Uterus (tissue), 2 donors: Measurements from ENCODE around the gene CLCA2.

ENCODE experiments used
- POLR2A ChIP-seq, 2 donors: fragments of 450-650 bp; IDR thresholded peaks; one replicate each; pipeline ENCODE4 v1.6.1; 2016; ENCODE audit warnings: antibody characterized with exemption in 2 of 2, mild to moderate bottlenecking in 1 of 2, moderate library complexity in 1 of 2
- TF ChIP-seq, protein P1 (sequence below), 4 experiments: fragments of 200-600 bp in 2 of 4; fragments of 450-650 bp in 2 of 4; sonication (generic) in 2 of 4; IDR thresholded peaks; one replicate each; pipeline ENCODE4 v1.5.1; 2016 to 2019; ENCODE audit warnings: antibody characterized with exemption in 4 of 4, mild to moderate bottlenecking in 2 of 4, moderate library complexity in 1 of 4

DNA sequence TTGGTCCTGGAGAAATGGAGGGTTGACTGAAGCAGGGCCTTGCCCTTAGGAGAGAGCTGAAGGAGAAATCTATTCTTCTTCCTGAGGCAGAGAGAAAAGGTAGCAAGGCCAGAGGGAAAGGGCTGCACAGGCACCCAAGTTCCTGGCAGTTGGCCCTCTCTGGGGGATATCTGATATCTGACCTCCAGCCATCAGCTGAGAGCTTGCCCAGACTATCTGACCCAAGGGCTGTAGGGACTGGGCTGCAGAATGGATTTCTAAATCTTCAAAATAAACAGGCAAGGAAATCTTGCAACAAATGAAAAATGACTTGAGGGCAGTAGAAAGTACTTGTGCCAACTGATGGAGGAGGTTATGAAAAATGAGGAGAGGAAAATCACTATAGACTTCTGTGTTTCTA, 498 bp upstream of the CLCA2 start:
- TF ChIP-seq, protein P1, sequence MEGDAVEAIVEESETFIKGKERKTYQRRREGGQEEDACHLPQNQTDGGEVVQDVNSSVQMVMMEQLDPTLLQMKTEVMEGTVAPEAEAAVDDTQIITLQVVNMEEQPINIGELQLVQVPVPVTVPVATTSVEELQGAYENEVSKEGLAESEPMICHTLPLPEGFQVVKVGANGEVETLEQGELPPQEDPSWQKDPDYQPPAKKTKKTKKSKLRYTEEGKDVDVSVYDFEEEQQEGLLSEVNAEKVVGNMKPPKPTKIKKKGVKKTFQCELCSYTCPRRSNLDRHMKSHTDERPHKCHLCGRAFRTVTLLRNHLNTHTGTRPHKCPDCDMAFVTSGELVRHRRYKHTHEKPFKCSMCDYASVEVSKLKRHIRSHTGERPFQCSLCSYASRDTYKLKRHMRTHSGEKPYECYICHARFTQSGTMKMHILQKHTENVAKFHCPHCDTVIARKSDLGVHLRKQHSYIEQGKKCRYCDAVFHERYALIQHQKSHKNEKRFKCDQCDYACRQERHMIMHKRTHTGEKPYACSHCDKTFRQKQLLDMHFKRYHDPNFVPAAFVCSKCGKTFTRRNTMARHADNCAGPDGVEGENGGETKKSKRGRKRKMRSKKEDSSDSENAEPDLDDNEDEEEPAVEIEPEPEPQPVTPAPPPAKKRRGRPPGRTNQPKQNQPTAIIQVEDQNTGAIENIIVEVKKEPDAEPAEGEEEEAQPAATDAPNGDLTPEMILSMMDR (IDR thresholded peaks at IDR 0.05): no peak
- no peak for TF ChIP-seq POLR2A (IDR thresholded peaks at IDR 0.05)
